Sigmoid colon (tissue), 3 donors: ENCODE measurements around the gene FUBP3.

Experiments
- CTCF ChIP-seq, 4 experiments: fragments of 450-650 bp in 3 of 4; fragments of 200-600 bp in 1 of 4; IDR thresholded peaks; one replicate each; pipeline ENCODE4 v1.5.1; 2016 to 2019; ENCODE audit warnings: antibody characterized with exemption in 4 of 4, mild to moderate bottlenecking in 3 of 4, moderate library complexity in 2 of 4
- POLR2A ChIP-seq, 2 donors: fragments of 450-650 bp; IDR thresholded peaks; one replicate each; pipeline ENCODE4 v1.6.1; 2016; ENCODE audit warnings: antibody characterized with exemption in 2 of 2, mild to moderate bottlenecking in 2 of 2, moderate library complexity in 2 of 2

GRCh38 chr9:130662099-130662969, 83.0 kb downstream of the FUBP3 start:
- TF ChIP-seq POLR2A (IDR thresholded peaks at IDR 0.05) = no peak
- TF ChIP-seq CTCF (IDR thresholded peaks at IDR 0.05) = no peak
